ENCODE data around the gene VEGFA.

The VEGFA gene

GRCh38 chr6:43733471-43734293 is 36.3 kb upstream of the VEGFA start:
- no peak for ATAC-seq
- TF ChIP-seq GLIS3 (CRISPR knock-in tag; IDR thresholded peaks at IDR 0.05) (no peak), ZNF565 (CRISPR knock-in tag; conservative IDR thresholded peaks at IDR 0.05; ENCODE audit: low read depth) (no peak), PPARA (CRISPR knock-in tag; IDR thresholded peaks at IDR 0.05; ENCODE audit: borderline replicate concordance) (no peak), ZFP30 (CRISPR knock-in tag; IDR thresholded peaks at IDR 0.05) (no peak), BACH2 (CRISPR knock-in tag; IDR thresholded peaks at IDR 0.05; ENCODE audit: borderline replicate concordance) (no peak), ZNF8 (CRISPR knock-in tag; IDR thresholded peaks at IDR 0.05) (no peak), TCF4 (CRISPR knock-in tag; IDR thresholded peaks at IDR 0.05; ENCODE audit: borderline replicate concordance) (no peak), ZNF70 (CRISPR knock-in tag; IDR thresholded peaks at IDR 0.05) (no peak), PATZ1 (CRISPR knock-in tag; IDR thresholded peaks at IDR 0.05; ENCODE audit: borderline replicate concordance) (no peak)

GRCh38 chr6:43734294-43734665 is 35.7 kb upstream of the VEGFA start:
- no peak for ATAC-seq

More at GRCh38 chr6:43734294-43734665, 35.7 kb upstream of the VEGFA start:
- no peak for TF ChIP-seq ZFP3 (CRISPR knock-in tag; IDR thresholded peaks at IDR 0.05)
- TF ChIP-seq CSRNP3 (CRISPR knock-in tag; IDR thresholded peaks at IDR 0.05) = no peak
- no peak for TF ChIP-seq ZFP30 (CRISPR knock-in tag; IDR thresholded peaks at IDR 0.05)
- no peak for TF ChIP-seq ZNF8 (CRISPR knock-in tag; IDR thresholded peaks at IDR 0.05)
- TF ChIP-seq OSR1 (CRISPR knock-in tag; IDR thresholded peaks at IDR 0.05) = no peak
- no peak for TF ChIP-seq TSHZ2 (CRISPR knock-in tag; IDR thresholded peaks at IDR 0.05)
- no peak for TF ChIP-seq ARNTL (CRISPR knock-in tag; IDR thresholded peaks at IDR 0.05; ENCODE audit: borderline replicate concordance, low read depth)
- TF ChIP-seq ZNF70 (CRISPR knock-in tag; IDR thresholded peaks at IDR 0.05) = no peak
- TF ChIP-seq TCF4 (CRISPR knock-in tag; IDR thresholded peaks at IDR 0.05; ENCODE audit: borderline replicate concordance) = no peak
- TF ChIP-seq GLIS3 (CRISPR knock-in tag; IDR thresholded peaks at IDR 0.05) = no peak
- TF ChIP-seq PATZ1 (CRISPR knock-in tag; IDR thresholded peaks at IDR 0.05; ENCODE audit: borderline replicate concordance) = no peak
- no peak for TF ChIP-seq TOX (CRISPR knock-in tag; IDR thresholded peaks at IDR 0.05; ENCODE audit: borderline replicate concordance)

Measured in SK-N-SH treated with all-trans-retinoic acid at 6 μM for 48 hours (cell line).